PC-3 (cell line): Measurements from ENCODE around the gene VWCE. TPM values are rescaled to one million over a fixed set of nuclear protein-coding genes. Genes with fewer than 3 reads are reported as not detected.

Source experiments
- ATAC-seq: fragments of 200-7000 bp; cut with Tn5 transposase; 2 replicates; pipeline ENCODE4 v1.9.1; 2020; ENCODE audit warnings: mild to moderate bottlenecking, moderate library complexity
- BruUV-seq: library from RNA; stranded (reverse); fragments of 400-500 nt; replicated peaks from 2 replicates; lab custom pipeline; 2021; lab: Mats Ljungman, UMichigan
- CTCF ChIA-PET: fragments of 300-600 bp; sonication (Branson Sonifier 250); formaldehyde crosslinking; loops from one replicate; lab custom pipeline; 2022; ENCODE audit warnings: antibody characterized with exemption; lab: Charles Lee
- POLR2A ChIA-PET: fragments of 300-600 bp; sonication (Branson Sonifier 250); formaldehyde crosslinking; loops from one replicate; lab custom pipeline; 2022; ENCODE audit warnings: antibody characterized with exemption; ENCODE audit not compliant: unreplicated experiment; lab: Charles Lee
- DNase-seq: peaks from one replicate; pipeline ENCODE4 v3.0.0-alpha.2; 2015
- H2AFZ ChIP-seq: fragments of 300-600 bp; sonication (generic); 2 replicates; pipeline ENCODE4 v1.6.0; 2016; ENCODE audit warnings: antibody characterized with exemption, low read length
- H3F3A ChIP-seq: fragments of 300-600 bp; sonication (generic); one replicate; pipeline ENCODE4 v1.6.0; 2017; ENCODE audit warnings: antibody characterized with exemption, low read length, control low read depth, mild to moderate bottlenecking; ENCODE audit not compliant: unreplicated experiment
- H3K27ac ChIP-seq: fragments of 300-600 bp; sonication (generic); 2 replicates; pipeline ENCODE4 v1.5.1; 2016; ENCODE audit warnings: mild to moderate bottlenecking, low read length
- H3K27me3 ChIP-seq: fragments of 300-600 bp; sonication (generic); 2 replicates; pipeline ENCODE4 v1.6.1; 2016; ENCODE audit warnings: low read length, mixed read lengths
- H3K36me3 ChIP-seq: fragments of 300-600 bp; sonication (generic); 2 replicates; pipeline ENCODE4 v1.6.1; 2016; ENCODE audit warnings: low read depth, mixed run types, low read length, mixed read lengths
- H3K4me1 ChIP-seq: fragments of 300-600 bp; sonication (generic); 2 replicates; pipeline ENCODE4 v1.5.1; 2016; ENCODE audit warnings: low read length; ENCODE audit not compliant: insufficient read depth
- H3K4me2 ChIP-seq: fragments of 300-600 bp; sonication (generic); 2 replicates; pipeline ENCODE4 v1.6.0; 2016; ENCODE audit warnings: low read length
- H3K4me3 ChIP-seq: fragments of 300-600 bp; sonication (generic); 2 replicates; pipeline ENCODE4 v1.5.1; 2016; ENCODE audit warnings: mild to moderate bottlenecking, low read length, mixed read lengths
- H3K79me2 ChIP-seq: fragments of 300-600 bp; sonication (generic); 2 replicates; pipeline ENCODE4 v1.6.1; 2017; ENCODE audit warnings: low read length, mixed read lengths
- H3K9ac ChIP-seq: fragments of 300-600 bp; sonication (generic); 2 replicates; pipeline ENCODE4 v1.6.0; 2016; ENCODE audit warnings: mild to moderate bottlenecking, low read length
- H3K9me2 ChIP-seq: fragments of 300-600 bp; sonication (generic); replicated peaks from 2 replicates; pipeline ENCODE4 v1.6.1; 2016; ENCODE audit warnings: mixed run types, low read length, mixed read lengths
- H3K9me3 ChIP-seq: fragments of 300-600 bp; sonication (generic); 2 replicates; pipeline ENCODE4 v1.6.1; 2016; ENCODE audit warnings: low read length, mixed read lengths
- H4K20me1 ChIP-seq: fragments of 300-600 bp; sonication (generic); 2 replicates; pipeline ENCODE4 v1.6.1; 2016; ENCODE audit warnings: low read length, mixed read lengths
- EZH2 ChIP-seq: fragments of 300-600 bp; sonication (generic); IDR thresholded peaks from one replicate; pipeline ENCODE4 v1.6.1; 2017; ENCODE audit warnings: antibody characterized with exemption, mild to moderate bottlenecking, low read length; ENCODE audit not compliant: unreplicated experiment
- EZH2phosphoT487 ChIP-seq: fragments of 300-600 bp; sonication (generic); IDR thresholded peaks from 2 replicates; pipeline ENCODE4 v1.6.1; 2018; ENCODE audit warnings: mild to moderate bottlenecking, antibody characterized with exemption, low read length, borderline replicate concordance
- intact Hi-C: fragments of 100-400 bp; cut with micrococcal nuclease; formaldehyde crosslinking; loops from 2 replicates; pipeline ENCODE4 v1.9.0; 2023
- total RNA-seq: library from RNA; depleted of rRNA; stranded (reverse); fragments of >200 nt; gene quantifications from 2 replicates; pipeline ENCODE4 v1.2.3, GENCODE V29; 2014
- TF ChIP-seq, protein P1 (sequence below): fragments of 300-600 bp; sonication (generic); conservative IDR thresholded peaks from 2 replicates; pipeline ENCODE4 v1.5.1; 2017; ENCODE audit warnings: antibody characterized with exemption, low read depth, mild to moderate bottlenecking, low read length

The VWCE gene
- total RNA-seq, 1 experiment from 2014 or later: 0.15 TPM

DNA sequence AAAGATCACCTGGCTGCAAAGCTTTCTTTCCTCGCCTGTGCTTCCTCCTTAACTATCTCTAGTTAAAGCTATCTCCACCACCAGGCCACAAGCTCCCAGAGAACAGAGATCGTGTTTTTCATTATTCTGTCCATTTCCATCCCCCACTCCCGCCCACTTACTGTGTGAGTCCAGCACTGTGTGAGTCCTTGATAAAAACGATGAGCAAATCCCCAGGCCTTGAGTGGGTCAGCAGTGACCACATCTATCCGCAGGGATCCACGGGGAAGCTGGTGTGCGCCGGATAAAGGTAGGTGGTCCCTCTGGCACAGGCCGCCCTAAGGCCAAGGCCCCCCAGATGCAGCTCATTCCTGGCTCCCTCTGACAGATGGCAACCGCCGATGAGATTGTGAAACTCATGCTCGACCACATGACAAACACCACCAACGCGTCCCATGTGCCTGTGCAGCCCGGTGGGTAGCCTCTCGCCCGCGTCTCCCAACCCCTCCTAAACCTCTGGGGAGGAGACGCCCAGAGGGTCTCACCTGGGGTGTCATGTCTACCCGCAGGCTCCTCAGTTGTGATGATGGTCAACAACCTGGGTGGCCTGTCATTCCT lies 47.2 kb upstream of the VWCE start:
- Histone ChIP-seq H3K27ac (no peak overlapping the region), H3F3A (no peaks in the 10 kb centered on the region), H3K4me1 (no peaks in the 10 kb centered on the region), H3K79me2 (no peaks in the 10 kb centered on the region), H3K9ac (no peak overlapping the region), H3K36me3 (peaks cover 3% of the 10 kb centered on the region; the same call in 1 of the 2 replicates), H4K20me1 (no peaks in the 10 kb centered on the region), H3K9me2 (no peaks in the 10 kb centered on the region), H3K4me3 (no peak overlapping the region), H2AFZ (no peak overlapping the region), H3K27me3 (no peaks in the 10 kb centered on the region), H3K4me2 (no peak overlapping the region), H3K9me3 (no peaks in the 10 kb centered on the region)
- TF ChIP-seq EZH2 (no peak), EZH2phosphoT487 (no peak)
- TF ChIP-seq, protein P1, sequence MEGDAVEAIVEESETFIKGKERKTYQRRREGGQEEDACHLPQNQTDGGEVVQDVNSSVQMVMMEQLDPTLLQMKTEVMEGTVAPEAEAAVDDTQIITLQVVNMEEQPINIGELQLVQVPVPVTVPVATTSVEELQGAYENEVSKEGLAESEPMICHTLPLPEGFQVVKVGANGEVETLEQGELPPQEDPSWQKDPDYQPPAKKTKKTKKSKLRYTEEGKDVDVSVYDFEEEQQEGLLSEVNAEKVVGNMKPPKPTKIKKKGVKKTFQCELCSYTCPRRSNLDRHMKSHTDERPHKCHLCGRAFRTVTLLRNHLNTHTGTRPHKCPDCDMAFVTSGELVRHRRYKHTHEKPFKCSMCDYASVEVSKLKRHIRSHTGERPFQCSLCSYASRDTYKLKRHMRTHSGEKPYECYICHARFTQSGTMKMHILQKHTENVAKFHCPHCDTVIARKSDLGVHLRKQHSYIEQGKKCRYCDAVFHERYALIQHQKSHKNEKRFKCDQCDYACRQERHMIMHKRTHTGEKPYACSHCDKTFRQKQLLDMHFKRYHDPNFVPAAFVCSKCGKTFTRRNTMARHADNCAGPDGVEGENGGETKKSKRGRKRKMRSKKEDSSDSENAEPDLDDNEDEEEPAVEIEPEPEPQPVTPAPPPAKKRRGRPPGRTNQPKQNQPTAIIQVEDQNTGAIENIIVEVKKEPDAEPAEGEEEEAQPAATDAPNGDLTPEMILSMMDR: no peak
- intact Hi-C loops: no loop called here
- POLR2A ChIA-PET: no interaction called here
- no peak for DNase-seq
- BruUV-seq: no TSS peak
- ATAC-seq: no peak
- CTCF ChIA-PET: no interaction called here

DNA sequence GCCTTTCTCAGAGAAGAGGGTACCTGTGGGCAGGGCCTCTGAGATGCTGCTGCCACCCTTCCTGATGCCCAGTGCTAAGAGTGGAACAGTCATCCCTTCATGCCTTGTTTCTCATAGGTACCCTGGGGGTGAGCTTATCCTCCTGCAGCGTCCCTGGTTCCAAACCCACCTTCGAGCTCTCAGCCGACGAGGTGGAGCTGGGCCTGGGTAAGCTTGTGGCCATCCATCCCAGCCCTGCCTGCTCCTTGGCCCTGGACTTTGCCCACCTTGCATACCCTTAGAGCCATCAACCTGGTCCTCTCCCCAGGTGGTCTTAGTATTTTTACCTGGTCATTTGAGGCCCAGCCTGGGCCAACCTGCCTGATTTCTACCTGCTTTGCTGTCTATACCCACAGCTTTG lies 46.6 kb upstream of the VWCE start:
- Histone ChIP-seq H3K36me3 (peaks cover 3% of the 10 kb centered on the region; the same call in 1 of the 2 replicates), H4K20me1 (no peaks in the 10 kb centered on the region), H3K4me1 (no peaks in the 10 kb centered on the region), H3K79me2 (no peaks in the 10 kb centered on the region), H3K27me3 (no peaks in the 10 kb centered on the region), H3K4me2 (no peak overlapping the region), H3F3A (no peaks in the 10 kb centered on the region), H3K4me3 (no peak overlapping the region), H3K27ac (no peak overlapping the region), H3K9me2 (no peaks in the 10 kb centered on the region), H2AFZ (no peak overlapping the region), H3K9me3 (no peaks in the 10 kb centered on the region), H3K9ac (no peak overlapping the region)
- intact Hi-C loops: no loop called here
- ATAC-seq (no peak), DNase-seq (no peak)
- ChIA-PET POLR2A (no interaction called here), CTCF (no interaction called here)
- TF ChIP-seq, protein P1: no peak
- TF ChIP-seq EZH2 (no peak), EZH2phosphoT487 (no peak)
- BruUV-seq: no TSS peak

DNA sequence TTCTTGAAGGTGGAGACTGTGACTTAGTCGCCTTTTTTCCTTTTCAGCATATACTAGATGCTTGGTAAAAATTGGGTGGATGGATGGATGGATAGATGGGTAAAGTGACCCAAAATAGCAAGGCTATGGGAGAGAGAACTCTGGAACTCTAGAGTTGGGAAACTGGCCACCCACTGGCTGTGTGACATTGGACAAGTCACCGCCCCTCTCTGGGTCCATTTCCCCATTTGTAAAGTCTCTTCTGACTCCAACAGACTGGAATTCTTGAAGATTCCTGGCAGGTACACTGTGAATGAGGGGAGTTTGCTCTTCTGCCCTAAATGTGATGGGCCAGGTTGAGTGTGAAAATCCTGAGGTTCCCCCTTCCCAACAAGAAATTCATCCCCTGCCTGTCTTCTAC lies 45.9 kb upstream of the VWCE start:
- no peaks in the 10 kb centered on the region for H3K9me2 ChIP-seq
- no peak overlapping the region for H2AFZ ChIP-seq
- H3K4me2 ChIP-seq: no peak overlapping the region
- no TSS peak for BruUV-seq
- H3K36me3 ChIP-seq: peaks cover 3% of the 10 kb centered on the region; the same call in 1 of the 2 replicates
- TF ChIP-seq EZH2phosphoT487 (no peak), EZH2 (no peak)
- TF ChIP-seq, protein P1: no peak
- ATAC-seq (no peak), DNase-seq (no peak)
- no peaks in the 10 kb centered on the region for H3K79me2 ChIP-seq
- no peak overlapping the region for H3K9ac ChIP-seq
- ChIA-PET CTCF (no interaction called here), POLR2A (no interaction called here)
- no peak overlapping the region for H3K27ac ChIP-seq
- no peaks in the 10 kb centered on the region for H3K9me3 ChIP-seq
- H4K20me1 ChIP-seq: no peaks in the 10 kb centered on the region
- H3K4me3 ChIP-seq: no peak overlapping the region
- peaks cover 2% of the 10 kb centered on the region; the same call in 1 of the 2 replicates for H3K4me1 ChIP-seq
- H3K27me3 ChIP-seq: no peaks in the 10 kb centered on the region
- H3F3A ChIP-seq: no peaks in the 10 kb centered on the region
- intact Hi-C loops: no loop called here
